Duodenal mucosa (tissue), 2 donors: Measurements from ENCODE around the gene OXT.
"Not testable (repeated sequence)": the region's sequence is repeated elsewhere in the genome, so short reads cannot be mapped to it uniquely, and the experiment has no call there.

Experiments used
- H3K27ac ChIP-seq: one replicate; pipeline ENCODE4 v1.7.0; 2013; ENCODE audit warnings: low read depth, low read length
- H3K27me3 ChIP-seq, 2 donors: one replicate each; pipeline ENCODE4 v1.7.0; 2013; ENCODE audit warnings: low read length in 2 of 2, control low read depth in 1 of 2; ENCODE audit not compliant: insufficient read depth in 2 of 2, control insufficient read depth in 1 of 2
- H3K36me3 ChIP-seq, 2 donors: one replicate each; pipeline ENCODE4 v1.7.0; 2013; ENCODE audit warnings: low read length in 2 of 2, control low read depth in 1 of 2; ENCODE audit not compliant: insufficient read depth in 2 of 2, control insufficient read depth in 1 of 2
- H3K4me1 ChIP-seq, 2 donors: one replicate each; pipeline ENCODE4 v1.7.0; 2013; ENCODE audit warnings: low read length in 2 of 2, control low read depth in 1 of 2; ENCODE audit not compliant: insufficient read depth in 2 of 2, control insufficient read depth in 1 of 2
- H3K4me3 ChIP-seq, 2 donors: one replicate each; pipeline ENCODE4 v1.7.0; 2013; ENCODE audit warnings: low read length in 2 of 2, low read depth in 1 of 2
- H3K9ac ChIP-seq, 2 donors: one replicate each; pipeline ENCODE4 v1.7.0; 2013; ENCODE audit warnings: low read length in 2 of 2, low read depth in 1 of 2
- H3K9me3 ChIP-seq, 2 donors: one replicate each; pipeline ENCODE4 v1.7.0; 2013; ENCODE audit warnings: low read length in 2 of 2, control low read depth in 1 of 2; ENCODE audit not compliant: control insufficient read depth in 1 of 2

OXT gene

DNA sequence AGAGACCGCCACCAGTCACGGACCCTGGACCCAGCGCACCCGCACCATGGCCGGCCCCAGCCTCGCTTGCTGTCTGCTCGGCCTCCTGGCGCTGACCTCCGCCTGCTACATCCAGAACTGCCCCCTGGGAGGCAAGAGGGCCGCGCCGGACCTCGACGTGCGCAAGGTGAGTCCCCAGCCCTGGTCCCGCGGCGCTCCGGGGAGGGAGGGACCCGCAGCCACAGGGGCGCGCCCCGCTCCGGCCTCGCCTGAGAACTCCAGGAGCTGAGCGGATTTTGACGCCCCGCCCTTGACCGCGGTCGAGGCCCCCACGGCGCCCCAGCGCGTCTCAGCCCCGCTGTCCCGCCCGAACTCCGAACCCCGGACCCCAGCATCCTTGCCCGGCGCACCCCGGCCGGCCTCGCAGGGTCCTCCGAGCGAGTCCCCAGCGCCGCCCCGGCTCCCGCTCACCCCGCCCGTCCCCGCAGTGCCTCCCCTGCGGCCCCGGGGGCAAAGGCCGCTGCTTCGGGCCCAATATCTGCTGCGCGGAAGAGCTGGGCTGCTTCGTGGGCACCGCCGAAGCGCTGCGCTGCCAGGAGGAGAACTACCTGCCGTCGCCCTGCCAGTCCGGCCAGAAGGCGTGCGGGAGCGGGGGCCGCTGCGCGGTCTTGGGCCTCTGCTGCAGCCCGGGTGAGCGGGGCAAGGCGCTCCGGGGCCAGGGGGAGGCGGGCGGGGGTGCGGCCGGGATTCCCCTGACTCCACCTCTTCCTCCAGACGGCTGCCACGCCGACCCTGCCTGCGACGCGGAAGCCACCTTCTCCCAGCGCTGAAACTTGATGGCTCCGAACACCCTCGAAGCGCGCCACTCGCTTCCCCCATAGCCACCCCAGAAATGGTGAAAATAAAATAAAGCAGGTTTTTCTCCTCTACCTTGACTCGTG is at the start of gene OXT:
Gene OXT, plus strand, starts transcription at position 11 of the 920 bp plus-strand sequence. Its CDS starts 36 bp downstream, at position 47.
- Histone ChIP-seq H3K9ac (no peak within 1 kb of the TSS), H3K9me3 (no peaks in the 10 kb centered on the region), H3K36me3 (no peaks in the 10 kb centered on the region), H3K27me3 (no peaks in the 10 kb centered on the region), H3K4me1 (peaks cover 5 to 23% of the 10 kb centered on the region in 2 donors), H3K27ac (no peak within 1 kb of the TSS), H3K4me3 (peak within 1 kb of the TSS; percentile 47 to 61)

GRCh38 chr20:3021777-3022176 is 49.6 kb upstream of the OXT start:
- Histone ChIP-seq H3K27ac (no peak overlapping the region), H3K36me3 (peaks cover 33 to 57% of the 10 kb centered on the region in 2 donors), H3K4me3 (no peak overlapping the region), H3K9ac (no peak overlapping the region), H3K4me1 (no peaks in the 10 kb centered on the region), H3K9me3 (no peaks in the 10 kb centered on the region), H3K27me3 (no peaks in the 10 kb centered on the region)

DNA sequence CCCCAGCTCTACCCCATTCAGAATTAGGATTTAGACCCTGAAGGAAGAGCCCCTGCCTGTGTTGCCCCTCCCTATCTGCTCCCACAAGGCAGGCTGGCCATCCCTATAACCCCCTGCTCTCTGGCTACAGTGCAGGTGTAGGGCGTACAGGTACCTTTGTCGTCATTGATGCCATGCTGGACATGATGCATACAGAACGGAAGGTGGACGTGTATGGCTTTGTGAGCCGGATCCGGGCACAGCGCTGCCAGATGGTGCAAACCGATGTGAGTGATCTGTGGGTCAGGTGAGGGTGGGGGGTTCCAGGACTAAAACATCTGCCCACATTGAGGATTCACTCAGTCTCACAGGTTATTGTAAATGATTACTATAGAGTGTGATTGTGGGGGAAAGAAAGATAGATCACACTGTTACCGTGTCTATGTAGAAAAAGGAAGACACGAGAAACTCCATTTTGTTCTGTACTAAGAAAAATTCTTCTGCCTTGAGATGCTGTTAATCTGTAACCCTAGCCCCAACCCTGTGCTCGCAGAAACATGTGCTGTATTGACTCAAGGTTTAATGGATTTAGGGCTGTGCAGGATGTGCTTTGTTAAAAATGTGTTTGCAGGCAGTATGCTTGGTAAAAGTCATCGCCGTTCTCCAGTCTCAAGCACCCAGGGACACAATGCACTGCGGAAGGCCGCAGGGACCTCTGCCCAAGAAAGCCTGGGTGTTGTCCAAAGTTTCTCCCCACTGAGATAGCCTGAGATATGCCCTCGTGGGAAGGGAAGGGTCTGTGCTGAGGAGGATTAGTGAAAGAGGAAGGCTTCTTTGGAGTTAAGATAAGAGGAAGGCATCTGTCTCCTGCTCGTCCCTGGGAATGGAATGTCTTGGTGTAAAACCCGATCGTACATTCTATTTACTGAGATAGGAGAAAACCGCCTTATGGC is 48.6 kb upstream of the OXT start:
- H3K27me3 ChIP-seq, H3K9me3 ChIP-seq, H3K27ac ChIP-seq, H3K4me1 ChIP-seq, H3K4me3 ChIP-seq, H3K9ac ChIP-seq: not testable (repeated sequence)
- peaks cover 37 to 60% of the 10 kb centered on the region in 2 donors for H3K36me3 ChIP-seq

GRCh38 chr20:3027987-3028386 is 43.4 kb upstream of the OXT start:
- H3K9ac ChIP-seq: no peak overlapping the region
- H3K4me3 ChIP-seq: no peak overlapping the region
- no peaks in the 10 kb centered on the region for H3K9me3 ChIP-seq
- no peaks in the 10 kb centered on the region for H3K4me1 ChIP-seq
- H3K27me3 ChIP-seq: no peaks in the 10 kb centered on the region
- H3K36me3 ChIP-seq: peaks cover 31 to 72% of the 10 kb centered on the region in 2 donors
- no peak overlapping the region for H3K27ac ChIP-seq

- H3K4me3 ChIP-seq: no peak overlapping the region
- no peaks in the 10 kb centered on the region for H3K9me3 ChIP-seq
- no peak overlapping the region for H3K9ac ChIP-seq
- H3K4me1 ChIP-seq: no peaks in the 10 kb centered on the region
- no peak overlapping the region for H3K27ac ChIP-seq
- peaks cover 36 to 73% of the 10 kb centered on the region in 2 donors for H3K36me3 ChIP-seq
- H3K27me3 ChIP-seq: no peaks in the 10 kb centered on the region
Observed at GRCh38 chr20:3031524-3032147, 39.8 kb upstream of the OXT start.

- Histone ChIP-seq H3K9me3 (no peaks in the 10 kb centered on the region), H3K27me3 (no peaks in the 10 kb centered on the region), H3K9ac (no peak overlapping the region), H3K4me3 (no peak overlapping the region), H3K36me3 (peaks cover 39 to 73% of the 10 kb centered on the region in 2 donors), H3K4me1 (no peaks in the 10 kb centered on the region), H3K27ac (no peak overlapping the region)
Observed at GRCh38 chr20:3032624-3033023, 38.8 kb upstream of the OXT start.

- peaks cover 45 to 65% of the 10 kb centered on the region in 2 donors for H3K36me3 ChIP-seq
Observed at GRCh38 chr20:3037654-3038053, 33.8 kb upstream of the OXT start.

DNA sequence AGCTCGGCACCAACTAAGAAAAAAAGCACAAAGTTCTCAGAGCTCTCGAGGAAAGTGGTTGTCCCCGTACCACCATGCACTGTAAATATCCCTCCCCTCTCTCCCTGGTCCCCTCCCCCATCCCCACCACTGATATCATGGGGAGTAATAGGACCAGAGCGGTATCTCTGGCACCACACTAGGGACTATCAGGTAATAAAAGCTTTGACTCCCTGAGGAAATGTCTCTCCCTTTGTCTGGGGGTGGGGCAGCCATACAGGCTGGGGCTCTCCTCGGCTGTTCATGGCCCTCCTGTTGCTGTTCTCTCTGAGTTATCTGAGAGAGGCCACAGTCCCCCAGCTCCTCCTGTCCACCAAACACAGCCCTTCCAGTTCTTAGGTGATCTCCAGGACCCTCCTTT is 33.0 kb upstream of the OXT start:
- Histone ChIP-seq H3K4me1 (no peaks in the 10 kb centered on the region), H3K4me3 (no peak overlapping the region), H3K36me3 (peaks cover 45 to 65% of the 10 kb centered on the region in 2 donors)

More at GRCh38 chr20:3037654-3038053, 33.8 kb upstream of the OXT start:
- H3K4me3 ChIP-seq: no peak overlapping the region
- H3K27ac ChIP-seq: no peak overlapping the region
- no peaks in the 10 kb centered on the region for H3K4me1 ChIP-seq
- H3K27me3 ChIP-seq: no peaks in the 10 kb centered on the region
- H3K9ac ChIP-seq: no peak overlapping the region
- H3K9me3 ChIP-seq: no peaks in the 10 kb centered on the region

DNA sequence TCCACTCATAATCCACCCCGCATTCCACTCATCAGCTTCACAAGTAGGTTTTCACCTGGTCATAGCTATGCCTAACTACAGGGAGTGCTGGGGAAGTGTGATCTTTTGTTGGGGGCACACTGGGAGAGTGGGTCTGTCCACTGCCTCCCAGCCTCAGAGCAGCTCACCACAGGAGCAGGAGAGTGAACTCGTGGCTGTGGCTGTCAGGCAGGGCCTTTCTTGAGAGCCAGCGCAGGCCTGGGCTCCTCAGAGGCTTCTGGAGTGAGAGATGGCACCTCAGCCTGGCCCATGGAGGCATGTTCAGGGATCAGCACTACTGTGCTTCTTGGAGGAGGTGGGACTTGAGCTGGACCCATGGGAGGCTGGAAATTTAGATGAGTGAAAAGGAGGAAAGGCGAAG is 32.0 kb upstream of the OXT start:
- H3K27ac ChIP-seq: no peak overlapping the region

More for the DNA sequence above, 33.0 kb upstream of the OXT start:
- Histone ChIP-seq H3K27ac (no peak overlapping the region), H3K9ac (no peak overlapping the region), H3K9me3 (no peaks in the 10 kb centered on the region), H3K27me3 (no peaks in the 10 kb centered on the region)

More for the DNA sequence above, 32.0 kb upstream of the OXT start:
- H3K27me3 ChIP-seq: no peaks in the 10 kb centered on the region
- no peak overlapping the region for H3K4me3 ChIP-seq
- H3K9ac ChIP-seq: no peak overlapping the region
- H3K9me3 ChIP-seq: no peaks in the 10 kb centered on the region
- peaks cover 42 to 61% of the 10 kb centered on the region in 2 donors for H3K36me3 ChIP-seq
- no peaks in the 10 kb centered on the region for H3K4me1 ChIP-seq
